Body of pancreas (tissue), 4 donors: ENCODE results near the gene MAP3K5.

Experiments
- CTCF ChIP-seq, 7 experiments: fragments of 450-650 bp in 4 of 7; fragments of 200-600 bp in 3 of 7; sonication (generic) in 3 of 7; IDR thresholded peaks; one replicate each; pipeline ENCODE4 v1.5.1; 2016 to 2019; ENCODE audit warnings: antibody characterized with exemption in 7 of 7
- POLR2A ChIP-seq, 3 donors: fragments of 450-650 bp; IDR thresholded peaks; one replicate each; pipeline ENCODE4 v1.6.1; 2016; ENCODE audit warnings: antibody characterized with exemption in 3 of 3, mild to moderate bottlenecking in 2 of 3

- TF ChIP-seq CTCF (IDR thresholded peaks at IDR 0.05) (no peak), POLR2A (IDR thresholded peaks at IDR 0.05) (no peak)
These were observed 274.7 kb downstream of the MAP3K5 start for GRCh38 chr6:136517582-136517981.
